ENCODE measurements around the gene CRISPLD2. TPM values are rescaled to one million over a fixed set of nuclear protein-coding genes. Genes with fewer than 3 reads are reported as not detected.
"Not testable (repeated sequence)": the region's sequence is repeated elsewhere in the genome, so short reads cannot be mapped to it uniquely, and the experiment has no call there.

Gene CRISPLD2
- total RNA-seq, 1 donor from 2014 or later = 3.3 TPM

DNA sequence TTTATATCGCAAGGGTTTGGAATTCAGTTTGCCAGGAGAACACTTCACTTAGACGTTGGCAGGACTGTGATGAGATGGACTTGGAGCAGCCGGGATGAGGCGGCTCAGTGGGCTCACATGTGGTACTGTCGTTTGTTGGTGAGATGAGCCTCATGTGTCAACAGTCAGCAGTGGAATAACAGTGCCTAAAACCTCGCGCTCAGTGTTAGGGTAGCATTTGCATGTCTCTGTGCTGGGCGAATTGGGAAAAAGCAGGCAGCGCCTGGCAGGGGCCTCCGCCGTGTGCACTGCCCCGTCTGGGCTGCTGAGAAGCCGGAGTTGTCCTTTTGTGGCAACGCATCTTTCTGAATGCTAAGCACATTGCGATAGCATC lies 49.7 kb downstream of the CRISPLD2 start:
- Mint-ChIP-seq H3K27me3 (ENCODE audit: unreplicated experiment) (peaks cover 7% of the 10 kb centered on the region), H3K4me1 (ENCODE audit: unreplicated experiment) (peaks cover 4% of the 10 kb centered on the region), H3K36me3 (ENCODE audit: unreplicated experiment) (peaks cover 1% of the 10 kb centered on the region), H3K9me3 (ENCODE audit: unreplicated experiment) (no peaks in the 10 kb centered on the region), H3K4me3 (ENCODE audit: unreplicated experiment) (no peak overlapping the region), H3K27ac (ENCODE audit: unreplicated experiment) (no peak overlapping the region)
- DNase-seq (ENCODE audit: extremely low spot score, unreplicated experiment) = no peak
- TF ChIP-seq, protein P1, sequence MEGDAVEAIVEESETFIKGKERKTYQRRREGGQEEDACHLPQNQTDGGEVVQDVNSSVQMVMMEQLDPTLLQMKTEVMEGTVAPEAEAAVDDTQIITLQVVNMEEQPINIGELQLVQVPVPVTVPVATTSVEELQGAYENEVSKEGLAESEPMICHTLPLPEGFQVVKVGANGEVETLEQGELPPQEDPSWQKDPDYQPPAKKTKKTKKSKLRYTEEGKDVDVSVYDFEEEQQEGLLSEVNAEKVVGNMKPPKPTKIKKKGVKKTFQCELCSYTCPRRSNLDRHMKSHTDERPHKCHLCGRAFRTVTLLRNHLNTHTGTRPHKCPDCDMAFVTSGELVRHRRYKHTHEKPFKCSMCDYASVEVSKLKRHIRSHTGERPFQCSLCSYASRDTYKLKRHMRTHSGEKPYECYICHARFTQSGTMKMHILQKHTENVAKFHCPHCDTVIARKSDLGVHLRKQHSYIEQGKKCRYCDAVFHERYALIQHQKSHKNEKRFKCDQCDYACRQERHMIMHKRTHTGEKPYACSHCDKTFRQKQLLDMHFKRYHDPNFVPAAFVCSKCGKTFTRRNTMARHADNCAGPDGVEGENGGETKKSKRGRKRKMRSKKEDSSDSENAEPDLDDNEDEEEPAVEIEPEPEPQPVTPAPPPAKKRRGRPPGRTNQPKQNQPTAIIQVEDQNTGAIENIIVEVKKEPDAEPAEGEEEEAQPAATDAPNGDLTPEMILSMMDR (IDR thresholded peaks at IDR 0.05) = no peak

DNA sequence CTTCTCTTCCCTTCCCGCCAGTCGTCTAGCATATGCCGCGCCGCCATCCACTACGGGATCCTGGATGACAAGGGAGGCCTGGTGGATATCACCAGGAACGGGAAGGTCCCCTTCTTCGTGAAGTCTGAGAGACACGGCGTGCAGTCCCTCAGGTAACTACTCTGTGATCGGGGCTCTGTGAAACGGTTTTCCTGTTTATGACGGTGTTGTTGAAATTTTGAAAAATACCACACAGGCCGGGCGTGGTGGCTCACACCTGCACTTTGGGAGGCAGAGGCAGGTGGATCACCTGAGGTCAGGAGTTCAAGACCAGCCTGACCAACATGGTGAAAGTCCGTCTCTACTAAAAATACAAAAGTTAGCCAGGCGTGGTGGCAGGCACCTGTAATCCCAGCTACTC lies 53.2 kb downstream of the CRISPLD2 start:
- H3K36me3 Mint-ChIP-seq (ENCODE audit: unreplicated experiment); DNase-seq (ENCODE audit: extremely low spot score, unreplicated experiment); H3K27ac Mint-ChIP-seq (ENCODE audit: unreplicated experiment); H3K27me3 Mint-ChIP-seq (ENCODE audit: unreplicated experiment); H3K4me1 Mint-ChIP-seq (ENCODE audit: unreplicated experiment); H3K4me3 Mint-ChIP-seq (ENCODE audit: unreplicated experiment); H3K9me3 Mint-ChIP-seq (ENCODE audit: unreplicated experiment): not testable (repeated sequence)

DNA sequence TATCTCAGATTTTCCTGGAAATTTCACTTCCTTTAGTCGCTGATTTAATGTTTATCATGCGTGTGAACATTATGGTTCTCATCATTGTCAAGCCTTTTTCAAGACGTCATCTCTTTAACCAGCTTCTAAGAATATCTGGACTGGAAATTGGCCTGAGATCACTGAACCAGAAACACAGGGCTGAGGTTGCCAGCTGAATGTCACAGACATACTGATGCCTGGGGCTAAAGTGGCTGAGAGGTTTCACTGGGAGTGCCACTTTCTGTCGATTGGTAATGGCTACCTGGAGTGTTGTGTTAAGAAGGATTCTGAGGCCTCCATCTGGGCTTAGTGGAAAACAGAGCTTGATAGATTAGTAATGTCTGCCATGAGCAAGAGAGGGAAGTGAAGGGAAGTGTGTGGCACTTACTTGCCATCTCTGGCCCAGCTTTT lies 54.2 kb downstream of the CRISPLD2 start:
- H3K27ac Mint-ChIP-seq (ENCODE audit: unreplicated experiment) = no peak overlapping the region

DNA sequence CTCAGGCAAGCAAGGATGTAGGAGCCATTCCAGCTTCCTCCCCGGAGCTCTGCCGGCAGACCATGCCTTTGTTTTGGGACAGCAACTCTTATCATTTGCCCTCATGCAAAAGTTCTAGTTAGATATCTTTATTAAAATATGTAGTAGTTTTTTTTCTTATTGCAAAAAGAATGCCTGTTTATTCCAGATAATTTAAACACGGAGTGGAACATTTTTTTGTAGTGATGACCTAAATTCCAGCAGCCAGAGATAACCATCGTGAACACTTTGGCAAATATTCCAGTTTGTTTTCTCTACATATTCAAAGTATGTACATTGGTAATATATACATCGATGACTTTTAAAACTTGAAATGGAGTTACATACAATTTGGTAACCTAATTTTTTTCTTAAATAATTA lies 54.8 kb downstream of the CRISPLD2 start:
- Mint-ChIP-seq H3K27me3 (ENCODE audit: unreplicated experiment) (no peaks in the 10 kb centered on the region), H3K4me1 (ENCODE audit: unreplicated experiment) (no peaks in the 10 kb centered on the region), H3K9me3 (ENCODE audit: unreplicated experiment) (no peaks in the 10 kb centered on the region), H3K4me3 (ENCODE audit: unreplicated experiment) (no peak overlapping the region), H3K27ac (ENCODE audit: unreplicated experiment) (no peak overlapping the region), H3K36me3 (ENCODE audit: unreplicated experiment) (no peaks in the 10 kb centered on the region)
- DNase-seq (ENCODE audit: extremely low spot score, unreplicated experiment) = no peak
- TF ChIP-seq, protein P1 (IDR thresholded peaks at IDR 0.05) = no peak

More for the DNA sequence above, 54.2 kb downstream of the CRISPLD2 start:
- no peaks in the 10 kb centered on the region for H3K4me1 Mint-ChIP-seq (ENCODE audit: unreplicated experiment)
- DNase-seq (ENCODE audit: extremely low spot score, unreplicated experiment) = no peak
- no peaks in the 10 kb centered on the region for H3K27me3 Mint-ChIP-seq (ENCODE audit: unreplicated experiment)
- no peaks in the 10 kb centered on the region for H3K9me3 Mint-ChIP-seq (ENCODE audit: unreplicated experiment)
- no peaks in the 10 kb centered on the region for H3K36me3 Mint-ChIP-seq (ENCODE audit: unreplicated experiment)
- no peak overlapping the region for H3K4me3 Mint-ChIP-seq (ENCODE audit: unreplicated experiment)
- TF ChIP-seq, protein P1 (IDR thresholded peaks at IDR 0.05) = no peak

DNA sequence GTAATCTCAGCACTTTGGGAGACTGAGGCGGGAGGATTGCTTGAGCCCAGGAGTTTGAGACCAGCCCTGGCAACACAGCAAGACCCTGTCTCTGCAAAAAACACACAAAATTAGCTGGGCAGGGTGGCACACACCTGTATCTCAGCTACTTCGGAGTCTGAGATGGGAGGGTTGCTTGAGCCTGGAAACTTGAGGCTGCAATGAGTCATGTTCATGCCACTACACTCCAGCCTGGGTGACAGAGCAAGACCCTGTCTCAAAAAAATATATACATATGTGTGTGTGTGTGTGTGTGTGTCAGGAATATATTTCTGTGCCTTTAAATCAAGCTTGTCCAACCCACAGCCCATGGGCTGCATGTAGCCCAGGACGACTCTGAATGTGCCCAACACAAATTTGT lies 55.2 kb downstream of the CRISPLD2 start:
- H3K27me3 Mint-ChIP-seq (ENCODE audit: unreplicated experiment) = no peaks in the 10 kb centered on the region
- H3K4me3 Mint-ChIP-seq (ENCODE audit: unreplicated experiment) = no peak overlapping the region
- no peaks in the 10 kb centered on the region for H3K4me1 Mint-ChIP-seq (ENCODE audit: unreplicated experiment)
- H3K9me3 Mint-ChIP-seq (ENCODE audit: unreplicated experiment) = no peaks in the 10 kb centered on the region
- no peak overlapping the region for H3K27ac Mint-ChIP-seq (ENCODE audit: unreplicated experiment)
- TF ChIP-seq, protein P1 (IDR thresholded peaks at IDR 0.05) = no peak
- DNase-seq (ENCODE audit: extremely low spot score, unreplicated experiment) = no peak
- H3K36me3 Mint-ChIP-seq (ENCODE audit: unreplicated experiment) = no peaks in the 10 kb centered on the region

DNA sequence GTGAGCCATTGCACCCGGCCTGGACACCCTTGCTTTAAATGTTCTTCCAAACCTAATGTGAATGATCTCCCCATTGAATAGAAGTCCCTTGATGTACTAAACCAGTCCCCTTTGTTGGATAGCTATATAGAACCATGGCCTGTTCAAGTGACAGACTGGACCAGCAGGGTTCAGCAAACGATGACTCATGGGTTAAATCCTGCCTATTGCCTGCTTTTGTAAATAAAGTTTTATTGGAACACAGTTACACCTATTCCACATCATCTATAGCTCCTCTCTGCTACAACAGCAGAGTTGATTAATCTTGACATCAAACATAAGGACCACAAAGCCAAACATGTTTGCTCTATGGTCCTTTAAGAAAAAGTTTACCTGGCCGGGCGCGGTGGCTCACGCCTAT lies 56.1 kb downstream of the CRISPLD2 start:
- Mint-ChIP-seq H3K27me3 (ENCODE audit: unreplicated experiment) (no peaks in the 10 kb centered on the region), H3K4me1 (ENCODE audit: unreplicated experiment) (no peaks in the 10 kb centered on the region), H3K9me3 (ENCODE audit: unreplicated experiment) (no peaks in the 10 kb centered on the region), H3K4me3 (ENCODE audit: unreplicated experiment) (no peak overlapping the region), H3K27ac (ENCODE audit: unreplicated experiment) (no peak overlapping the region), H3K36me3 (ENCODE audit: unreplicated experiment) (no peaks in the 10 kb centered on the region)
- DNase-seq (ENCODE audit: extremely low spot score, unreplicated experiment) = no peak
- TF ChIP-seq, protein P1 (IDR thresholded peaks at IDR 0.05) = no peak

Measured in osteocyte (in vitro differentiated cells).